Measurements from ENCODE around the gene CKB. TPM values are rescaled to one million over a fixed set of nuclear protein-coding genes. Genes with fewer than 3 reads are reported as not detected.

The CKB gene
- total and polyA plus RNA-seq, 9 of the 15 experiments (the other 6 are each of a cell fraction or from before 2014, with no cell fraction given), result 23.9 to 692 (median 132) TPM

GRCh38 chr14:103519837-103520212, 2.8 kb downstream of the CKB start:
- H3K36me3 ChIP-seq (ENCODE audit: control insufficient read depth, insufficient read depth, low read length), result peaks cover 23% of the 10 kb centered on the region; the same call in 1 of the 3 replicates
- in situ Hi-C loops (cut with MboI) (no loop called here), intact Hi-C loops (cut with micrococcal nuclease) (loop anchor here (5.0 to 10.0 kb wide), 2 partner anchors 42 to 125 kb away; partner anchors contain the start of genes BAG5 and COA8)
- no peak overlapping the region for H2AFZ ChIP-seq (ENCODE audit: low read depth, low read length)
- no peak for ATAC-seq
- DNase-seq (ENCODE audit: extremely low read depth in 1 of 4, low spot score in 3 of 4), result peak in 1 of 4 experiments; percentile 44
- POLR2A ChIA-PET, result interaction anchor here (0.5 to 1.8 kb wide), 7 partner anchors 8 to 245 kb away, joined by 4 to 9 read pairs (median 5); partner anchors contain the start of gene TRMT61A
- H3K27ac ChIP-seq (ENCODE audit: extremely low read depth, low read depth, low read length), result peak overlapping the region; percentile 71; the same call in 1 of the 3 replicates
- no peak for FAIRE-seq
- H3K9me1 ChIP-seq (ENCODE audit: control insufficient read depth, insufficient read depth, low read length), result no peaks in the 10 kb centered on the region
- CTCF ChIA-PET (ENCODE audit: low intra/inter-chr PET ratio), result interaction anchor here (0.6 to 2.7 kb wide), 2 partner anchors 27 to 445 kb away, joined by 4 to 19 read pairs; no protein-coding TSS in a partner anchor
- TSS peak; percentile 75 for BruUV-seq (replicated peaks)
- 59% methylated on average over 13 of the region's 22 CpGs for WGBS (ENCODE audit: insufficient coverage, low coverage, missing lambda C conversion rate)
- H3K4me3 ChIP-seq, result no peak overlapping the region; the same call in 1 of the 2 replicates
- H3K27me3 ChIP-seq (ENCODE audit: control insufficient read depth in 2 of 2, insufficient read depth in 2 of 2, low read length in 2 of 2), result no peaks in the 10 kb centered on the region
- peak overlapping the region; percentile 68 for H3K4me2 ChIP-seq (ENCODE audit: insufficient read depth, low read length)
- H3K4me1 ChIP-seq (replicated peaks in 1 of 2; ENCODE audit: control insufficient read depth in 2 of 2, insufficient read depth in 2 of 2, low read length in 2 of 2), result peaks cover 34 to 82% of the 10 kb centered on the region in 2 experiments
- H3K9ac ChIP-seq (ENCODE audit: insufficient read depth in 1 of 2, low read depth in 2 of 2, low read length in 2 of 2), result peak overlapping the region in 1 of 2 experiments; percentile 61; a peak in 1 of 4 replicates
- peaks cover 23% of the 10 kb centered on the region for H3K79me2 ChIP-seq (ENCODE audit: control insufficient read depth, insufficient read depth, low read length)
- peaks cover 13% of the 10 kb centered on the region; the same call in 1 of the 2 replicates for H4K20me1 ChIP-seq (replicated peaks; ENCODE audit: control insufficient read depth, insufficient read depth, low read length)
- H3K9me3 ChIP-seq (replicated peaks; ENCODE audit: control insufficient read depth, insufficient read depth, low read depth, low read length), result no peaks in the 10 kb centered on the region
- TF ChIP-seq RAD21 (CRISPR knock-in tag; conservative IDR thresholded peaks at IDR 0.05 in 1 of 2, IDR thresholded peaks at IDR 0.05 in 1 of 2) (no peak), ZNF318 (IDR thresholded peaks at IDR 0.05; ENCODE audit: borderline replicate concordance in 1 of 2, low read depth in 1 of 2) (no peak), RHOXF2B (CRISPR knock-in tag; conservative IDR thresholded peaks at IDR 0.05) (no peak), ZNF23 (CRISPR knock-in tag; IDR thresholded peaks at IDR 0.05) (no peak), KAT7 (CRISPR knock-in tag; IDR thresholded peaks at IDR 0.05; ENCODE audit: borderline replicate concordance) (0 out of 2 replicates have a peak, but pooled peaks have one; percentile 3), SNRNP70 (optimal IDR thresholded peaks at IDR 0.05; ENCODE audit: low read depth, low read length) (no peak), TAF15 (IDR thresholded peaks at IDR 0.05; ENCODE audit: low read depth, low read length) (no peak), RBFOX2 (IDR thresholded peaks at IDR 0.05; ENCODE audit: low read depth, low read length) (peak; percentile 13), ARHGAP35 (IDR thresholded peaks at IDR 0.05; ENCODE audit: partially characterized antibody) (no peak), ZNF280A (IDR thresholded peaks at IDR 0.05; ENCODE audit: low read depth, partially characterized antibody) (no peak), POLR2G (IDR thresholded peaks at IDR 0.05; ENCODE audit: low read depth, low read length) (peak; percentile 52; the same call in 1 of the 2 replicates), DPF2 (IDR thresholded peaks at IDR 0.05) (no peak)
